ENCODE measurements around the gene UROD.

UROD gene

DNA sequence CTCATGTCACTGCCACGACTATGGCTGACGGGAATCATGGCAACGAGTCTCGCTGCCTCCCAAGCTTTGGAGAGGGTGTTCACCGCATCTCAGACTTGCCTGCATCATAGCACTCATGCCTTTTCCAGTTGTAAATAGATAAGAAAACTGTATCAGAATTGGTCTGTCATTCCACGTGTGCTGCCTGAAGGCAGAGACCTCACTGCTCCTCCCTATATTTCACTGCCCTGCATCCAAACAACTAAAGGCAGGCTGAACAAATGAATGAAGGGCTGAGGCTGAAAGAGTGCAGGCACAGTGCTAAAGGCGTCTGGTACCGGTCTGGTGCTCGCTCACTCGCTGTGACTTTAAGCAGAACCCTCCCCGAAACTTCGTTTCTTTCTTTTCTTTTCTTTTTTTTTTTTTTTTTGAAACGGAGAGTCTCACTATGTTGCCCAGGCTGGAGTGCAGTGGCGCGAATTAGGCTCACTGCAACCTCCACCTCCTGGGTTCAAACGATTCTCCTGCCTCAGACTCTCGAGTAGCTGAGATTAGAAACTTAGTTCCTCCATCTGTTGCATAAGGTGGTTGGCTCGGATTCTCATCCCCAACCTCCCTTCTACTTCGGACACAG, 26.2 kb upstream of the UROD start:
- H3K4me1 Mint-ChIP-seq = peaks cover 19% of the 10 kb centered on the region
- H3K36me3 Mint-ChIP-seq (ENCODE audit: low read depth) = peaks cover 7% of the 10 kb centered on the region
- peak overlapping the region; percentile 63 for H3K27ac Mint-ChIP-seq
- H3K27me3 Mint-ChIP-seq (ENCODE audit: low read depth, poor library complexity) = peaks cover 9% of the 10 kb centered on the region
- DNase-seq = no peak
- TF ChIP-seq, protein P1, sequence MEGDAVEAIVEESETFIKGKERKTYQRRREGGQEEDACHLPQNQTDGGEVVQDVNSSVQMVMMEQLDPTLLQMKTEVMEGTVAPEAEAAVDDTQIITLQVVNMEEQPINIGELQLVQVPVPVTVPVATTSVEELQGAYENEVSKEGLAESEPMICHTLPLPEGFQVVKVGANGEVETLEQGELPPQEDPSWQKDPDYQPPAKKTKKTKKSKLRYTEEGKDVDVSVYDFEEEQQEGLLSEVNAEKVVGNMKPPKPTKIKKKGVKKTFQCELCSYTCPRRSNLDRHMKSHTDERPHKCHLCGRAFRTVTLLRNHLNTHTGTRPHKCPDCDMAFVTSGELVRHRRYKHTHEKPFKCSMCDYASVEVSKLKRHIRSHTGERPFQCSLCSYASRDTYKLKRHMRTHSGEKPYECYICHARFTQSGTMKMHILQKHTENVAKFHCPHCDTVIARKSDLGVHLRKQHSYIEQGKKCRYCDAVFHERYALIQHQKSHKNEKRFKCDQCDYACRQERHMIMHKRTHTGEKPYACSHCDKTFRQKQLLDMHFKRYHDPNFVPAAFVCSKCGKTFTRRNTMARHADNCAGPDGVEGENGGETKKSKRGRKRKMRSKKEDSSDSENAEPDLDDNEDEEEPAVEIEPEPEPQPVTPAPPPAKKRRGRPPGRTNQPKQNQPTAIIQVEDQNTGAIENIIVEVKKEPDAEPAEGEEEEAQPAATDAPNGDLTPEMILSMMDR (IDR thresholded peaks at IDR 0.05) = no peak
- peak overlapping the region; percentile 96 for H3K4me3 Mint-ChIP-seq
- H3K9me3 Mint-ChIP-seq = peaks cover 12% of the 10 kb centered on the region

DNA sequence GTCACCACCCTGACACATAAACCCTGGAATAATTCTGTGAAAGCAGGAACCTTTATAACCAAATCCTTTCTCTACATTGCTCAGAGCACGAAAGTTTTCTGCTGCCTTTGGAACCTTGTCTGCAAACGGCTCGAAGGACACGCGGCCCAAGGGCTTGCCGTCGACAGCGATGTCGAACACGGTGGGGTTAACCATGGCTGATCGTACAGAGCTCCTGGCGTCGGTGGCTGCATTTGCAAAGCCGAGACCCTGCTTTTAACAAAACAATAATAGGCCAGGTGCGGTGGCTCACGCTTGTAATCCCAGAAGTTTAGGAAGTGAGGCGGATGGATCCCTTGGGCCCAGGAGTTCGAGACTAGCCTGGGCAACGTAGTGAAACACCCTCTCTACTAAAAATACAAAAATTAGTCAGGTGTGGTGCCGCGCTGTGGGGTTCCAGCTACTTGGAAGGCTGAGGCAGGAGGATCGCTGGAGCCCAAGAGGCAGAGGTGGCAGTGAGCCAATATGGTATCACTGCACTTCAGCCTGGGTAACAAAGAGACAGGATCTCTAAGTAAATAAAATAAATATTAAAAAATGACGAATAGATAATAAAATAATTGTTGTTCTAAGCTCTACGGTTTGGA, 23.4 kb upstream of the UROD start:
- no peak overlapping the region for H3K27ac Mint-ChIP-seq
- H3K4me3 Mint-ChIP-seq = no peak overlapping the region
- TF ChIP-seq, protein P1 (IDR thresholded peaks at IDR 0.05) = no peak
- H3K4me1 Mint-ChIP-seq = peaks cover 23% of the 10 kb centered on the region
- H3K27me3 Mint-ChIP-seq (ENCODE audit: low read depth, poor library complexity) = peaks cover 14% of the 10 kb centered on the region
- no peak for DNase-seq
- H3K36me3 Mint-ChIP-seq (ENCODE audit: low read depth) = peaks cover 5% of the 10 kb centered on the region
- H3K9me3 Mint-ChIP-seq = peaks cover 12% of the 10 kb centered on the region

DNA sequence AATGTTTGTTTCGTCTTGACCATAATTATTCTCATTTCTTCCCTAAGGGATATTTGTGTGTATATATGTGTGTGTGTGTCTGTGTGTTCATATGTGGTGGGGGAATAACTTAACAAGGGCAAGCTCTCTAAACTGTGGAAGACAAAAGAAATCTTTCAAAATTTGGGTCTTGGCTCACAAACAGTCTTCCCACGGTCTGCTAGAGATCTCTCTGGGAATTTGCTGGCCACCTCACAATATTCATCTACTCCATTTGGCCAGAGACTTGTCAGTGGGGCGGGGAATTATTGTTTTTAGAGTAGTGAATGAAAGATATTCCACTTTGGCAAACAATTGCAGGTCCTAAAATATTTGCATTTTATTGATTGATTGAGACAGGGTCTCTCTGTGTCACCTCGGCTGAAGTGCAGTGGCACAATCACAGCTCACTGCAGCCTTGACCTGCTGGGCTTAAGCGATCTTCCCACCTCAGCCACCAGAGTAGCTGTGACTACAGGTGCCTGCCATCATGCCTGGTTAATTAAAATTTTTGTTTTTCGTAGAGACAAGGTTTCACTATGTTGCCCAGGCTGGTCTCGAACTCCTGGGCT, 17.6 kb upstream of the UROD start:
- no peak for DNase-seq
- Mint-ChIP-seq H3K27me3 (ENCODE audit: low read depth, poor library complexity) (peaks cover 9% of the 10 kb centered on the region), H3K27ac (no peak overlapping the region), H3K4me1 (peaks cover 5% of the 10 kb centered on the region), H3K9me3 (no peaks in the 10 kb centered on the region), H3K4me3 (no peak overlapping the region), H3K36me3 (ENCODE audit: low read depth) (no peaks in the 10 kb centered on the region)
- TF ChIP-seq, protein P1 (IDR thresholded peaks at IDR 0.05) = no peak

DNA sequence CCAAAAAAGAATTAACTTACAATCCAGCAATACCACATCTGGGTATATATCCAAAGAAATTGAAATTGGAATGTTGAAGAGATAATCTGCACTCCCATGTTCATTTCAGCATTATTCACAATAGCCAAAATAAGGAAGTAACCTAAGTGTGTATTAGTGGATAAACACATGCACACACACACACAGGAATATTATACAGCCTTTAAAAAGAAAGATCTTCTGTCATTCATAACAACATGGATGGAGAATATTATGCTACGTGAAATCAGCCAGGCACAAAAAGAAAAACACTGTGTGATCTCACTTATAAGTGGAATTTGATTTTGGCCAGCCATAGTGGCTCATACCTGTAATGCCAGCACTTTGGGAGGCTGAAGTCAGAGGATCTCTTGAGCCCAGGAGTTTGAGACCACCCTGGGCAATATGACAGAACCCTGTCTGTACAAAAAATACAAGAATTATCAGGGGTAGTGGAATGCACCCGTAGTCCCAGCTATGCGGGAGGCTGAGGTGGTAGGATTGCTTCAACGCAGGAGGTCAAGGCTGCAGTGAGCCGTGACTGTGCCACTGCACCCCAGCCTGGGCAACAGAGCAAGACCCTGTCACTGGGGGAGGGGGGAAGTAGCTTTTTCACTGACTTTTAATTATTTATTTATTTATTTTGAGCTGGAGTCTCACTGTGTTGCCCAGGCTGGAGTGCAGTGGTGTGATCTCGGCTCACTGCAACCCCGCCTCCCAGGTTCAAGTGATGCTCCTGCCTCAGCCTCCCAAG, 16.4 kb upstream of the UROD start:
- Mint-ChIP-seq H3K27ac (no peak overlapping the region), H3K27me3 (ENCODE audit: low read depth, poor library complexity) (peaks cover 8% of the 10 kb centered on the region), H3K36me3 (ENCODE audit: low read depth) (no peaks in the 10 kb centered on the region), H3K4me3 (no peak overlapping the region), H3K9me3 (no peaks in the 10 kb centered on the region), H3K4me1 (peaks cover 5% of the 10 kb centered on the region)
- TF ChIP-seq, protein P1 (IDR thresholded peaks at IDR 0.05) = no peak
- no peak for DNase-seq

DNA sequence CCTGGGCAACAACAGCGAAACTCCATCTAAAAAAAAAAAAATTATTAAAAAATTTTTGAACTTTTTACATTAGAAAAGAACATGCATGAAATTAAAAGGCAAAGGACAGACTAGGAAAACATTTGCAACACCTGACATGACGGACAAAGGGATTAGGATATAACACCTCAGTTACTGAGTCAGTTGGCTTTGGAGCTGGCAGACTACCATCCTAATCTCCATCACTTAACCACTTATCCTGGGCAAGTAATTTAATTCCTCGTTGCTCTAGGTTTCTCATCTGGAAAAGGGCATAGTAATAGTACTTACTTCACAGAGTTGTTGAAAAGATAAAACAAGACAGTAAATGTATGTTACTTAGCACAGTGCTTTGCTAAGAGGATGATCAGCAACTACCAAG, 12.8 kb upstream of the UROD start:
- Mint-ChIP-seq H3K9me3 (no peaks in the 10 kb centered on the region), H3K27ac (no peak overlapping the region), H3K27me3 (ENCODE audit: low read depth, poor library complexity) (peaks cover 3% of the 10 kb centered on the region), H3K4me3 (no peak overlapping the region), H3K4me1 (no peaks in the 10 kb centered on the region), H3K36me3 (ENCODE audit: low read depth) (peaks cover 7% of the 10 kb centered on the region)
- DNase-seq = no peak
- TF ChIP-seq, protein P1 (IDR thresholded peaks at IDR 0.05) = no peak

Measured in nephron progenitor cell (in vitro differentiated cells).